Activated CD8-positive, alpha-beta memory T cell treated with anti-CD3 and anti-CD28 coated beads, Interleukin-2, amount 50 U/mL, for 24 hours (primary cell): Measurements from ENCODE around the gene ABHD17A.

ENCODE experiments used
- DNase-seq: peaks from one replicate; pipeline ENCODE4 v3.0.0-alpha.2; 2020; ENCODE audit errors: extremely low read depth

ABHD17A gene

DNA sequence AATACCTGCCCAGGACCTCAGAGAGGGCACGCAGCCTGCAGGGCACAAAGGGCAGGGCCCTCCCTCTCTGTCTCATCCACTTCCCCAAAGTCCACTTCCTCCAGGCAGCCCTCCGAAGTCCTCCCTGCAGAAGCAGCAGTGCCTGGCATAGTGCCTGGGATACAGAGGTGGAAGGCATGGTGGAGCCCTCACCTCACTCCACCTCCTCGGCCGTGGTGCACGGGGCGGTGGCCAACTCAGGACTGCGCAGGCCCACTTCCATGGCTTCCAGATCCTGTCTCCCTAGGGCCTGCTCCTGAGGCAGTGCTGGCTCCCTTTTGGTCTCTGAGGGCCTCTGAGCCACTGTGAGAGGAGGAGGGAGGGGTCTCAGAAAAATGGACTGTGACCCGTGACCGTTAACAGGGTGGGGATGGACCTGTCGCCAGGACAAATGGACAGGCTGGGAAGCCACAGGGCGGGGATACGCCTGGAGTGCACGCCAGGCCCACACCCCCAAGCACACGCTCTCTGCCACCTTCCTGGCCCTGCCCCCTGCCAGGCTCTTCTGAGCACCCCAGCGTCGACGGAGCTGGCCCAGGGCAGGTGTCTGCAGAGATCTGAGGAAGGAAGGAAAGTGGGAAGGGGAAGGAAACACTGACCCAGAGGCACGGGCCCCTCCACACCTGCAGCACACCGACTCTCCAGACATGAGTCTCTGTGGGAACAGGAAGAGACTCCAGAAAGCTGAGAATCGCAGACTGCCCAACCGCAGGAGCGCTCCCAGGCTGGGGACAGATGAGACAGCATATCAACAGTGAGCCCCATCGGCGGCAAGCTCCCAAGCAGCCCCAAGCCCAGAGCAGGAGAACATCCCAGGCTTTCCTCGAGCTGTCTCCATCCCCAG lies 45.4 kb downstream of the ABHD17A start:
- DNase-seq = no peak

DNA sequence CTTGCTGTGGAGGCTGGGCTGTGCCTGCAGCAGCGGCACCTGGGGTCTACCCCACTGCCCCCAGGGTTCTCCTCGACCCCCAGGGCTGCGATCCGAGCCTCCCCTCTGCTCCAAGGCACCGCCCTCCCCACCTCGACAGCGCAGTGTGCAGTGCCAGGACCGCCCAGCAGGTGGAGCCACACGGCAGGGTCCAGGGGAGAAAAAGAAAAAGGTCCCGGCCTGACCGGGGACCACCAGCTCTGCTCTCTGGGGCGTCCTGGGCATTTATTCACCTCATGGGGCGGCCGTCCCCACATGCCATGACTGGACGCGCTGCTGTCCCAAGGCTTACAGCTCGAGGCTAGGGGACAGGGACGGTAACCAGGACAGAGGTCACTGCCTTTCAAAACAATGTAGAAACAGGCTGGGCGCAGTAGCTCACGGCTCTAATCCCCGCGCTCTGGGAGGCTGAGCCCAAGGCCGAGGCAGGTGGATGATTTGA lies 47.6 kb downstream of the ABHD17A start:
- DNase-seq = no peak

- DNase-seq = no peak
Measured at GRCh38 chr19:1837222-1837565, 48.1 kb downstream of the ABHD17A start.

- no peak for DNase-seq
Measured at GRCh38 chr19:1836458-1837221, 48.7 kb downstream of the ABHD17A start.

GRCh38 chr19:1833540-1833939 lies 51.8 kb downstream of the ABHD17A start:
- DNase-seq = no peak

- no peak for DNase-seq
Measured at GRCh38 chr19:1832046-1832663, 53.1 kb downstream of the ABHD17A start.

- no peak for DNase-seq
Measured at GRCh38 chr19:1830978-1831377, 54.3 kb downstream of the ABHD17A start.

DNA sequence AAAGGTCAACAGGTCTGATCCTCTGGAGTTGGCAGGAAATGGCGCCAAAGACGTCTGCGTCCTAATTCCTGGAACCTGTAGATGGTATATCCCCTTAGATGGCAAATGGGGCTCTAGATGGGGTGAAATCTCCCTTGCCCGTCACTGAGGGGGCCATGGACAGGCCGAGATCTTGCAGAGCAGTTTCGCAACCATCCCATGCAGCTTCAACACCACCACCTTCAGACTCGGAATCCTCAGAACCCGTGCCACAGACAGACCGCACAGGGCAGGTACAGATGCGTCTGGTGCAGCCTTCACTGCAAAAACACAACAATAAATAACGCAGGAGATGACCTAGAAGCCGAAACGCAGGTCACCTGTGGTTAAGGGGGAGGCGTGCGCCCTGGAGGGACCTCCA lies 54.7 kb downstream of the ABHD17A start:
- DNase-seq = no peak

GRCh38 chr19:1829958-1830357 lies 55.3 kb downstream of the ABHD17A start:
- no peak for DNase-seq

DNA sequence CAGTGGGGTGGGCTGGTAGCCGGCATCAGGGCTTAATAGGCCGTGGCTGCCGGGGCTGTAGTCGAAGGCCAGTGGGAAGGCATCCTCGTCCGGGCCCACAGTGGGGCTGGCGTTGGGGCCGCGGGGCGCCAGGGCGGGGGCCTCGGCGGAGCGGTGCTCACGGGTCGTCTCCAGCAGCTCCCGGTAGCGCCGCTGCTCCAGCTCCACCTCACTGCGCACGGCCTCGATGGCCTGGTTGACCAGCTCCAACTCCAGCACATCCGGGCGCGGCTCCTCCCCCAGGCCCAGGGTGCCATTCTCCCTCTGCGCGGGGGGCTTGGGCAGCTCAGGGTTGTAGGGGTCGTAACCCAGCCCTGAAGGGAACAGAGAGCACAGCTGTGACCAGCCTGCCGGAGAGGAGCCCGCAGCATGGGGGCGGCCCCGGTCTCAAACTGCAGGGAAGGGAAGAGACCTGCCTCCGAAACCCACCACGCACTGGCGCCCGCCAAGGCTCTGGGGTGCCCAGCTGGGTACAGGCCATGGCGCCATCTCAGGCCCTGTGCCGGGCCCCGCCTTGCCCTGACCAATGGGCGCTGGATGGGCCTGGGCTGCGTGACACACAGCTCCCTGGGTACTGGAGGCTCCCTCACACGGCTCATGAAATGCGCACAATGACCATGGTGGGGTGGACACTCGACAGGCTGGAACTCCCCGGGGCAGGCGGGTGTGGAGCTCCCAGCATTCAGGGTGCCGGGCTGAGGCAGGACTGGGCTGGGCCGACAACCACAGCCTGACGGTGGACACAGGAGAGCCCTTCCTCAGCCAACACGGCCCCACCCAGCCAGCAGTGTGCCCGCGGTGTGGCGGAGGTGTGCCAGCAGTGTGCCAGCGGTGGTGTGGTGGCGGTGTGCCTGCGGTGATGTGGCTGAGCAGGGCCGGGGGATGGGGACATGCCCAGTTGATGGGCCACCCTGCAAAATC lies 56.7 kb downstream of the ABHD17A start:
- no peak for DNase-seq

GRCh38 chr19:1827566-1828278 lies 57.6 kb downstream of the ABHD17A start:
- DNase-seq = no peak
